Globus pallidus (tissue), 1 donor: ENCODE measurements around the gene FYN.

Experiments
- DNase-seq: peaks from one replicate; pipeline ENCODE4 v3.0.0-alpha.2; 2015; ENCODE audit warnings: low spot score

The FYN gene

DNA sequence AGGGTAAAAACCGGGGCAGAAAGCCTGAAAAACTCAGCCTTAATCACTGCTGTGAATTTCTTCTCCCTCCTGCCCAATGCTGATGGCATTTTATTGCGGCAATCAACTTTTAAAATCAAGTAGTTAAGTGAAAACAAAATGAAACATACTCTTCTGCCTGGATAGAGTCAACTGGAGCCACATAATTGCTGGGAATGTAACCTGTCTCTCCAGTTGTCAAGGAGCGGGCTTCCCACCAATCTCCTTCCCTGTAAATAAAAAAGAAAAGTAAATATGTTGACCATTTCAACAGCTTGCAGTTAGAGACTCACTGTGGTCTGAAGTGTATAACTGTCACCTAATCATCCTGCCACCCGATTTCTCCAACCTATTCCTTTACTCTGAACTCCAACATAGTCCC is 165.5 kb downstream of the FYN start:
- DNase-seq, result no peak

DNA sequence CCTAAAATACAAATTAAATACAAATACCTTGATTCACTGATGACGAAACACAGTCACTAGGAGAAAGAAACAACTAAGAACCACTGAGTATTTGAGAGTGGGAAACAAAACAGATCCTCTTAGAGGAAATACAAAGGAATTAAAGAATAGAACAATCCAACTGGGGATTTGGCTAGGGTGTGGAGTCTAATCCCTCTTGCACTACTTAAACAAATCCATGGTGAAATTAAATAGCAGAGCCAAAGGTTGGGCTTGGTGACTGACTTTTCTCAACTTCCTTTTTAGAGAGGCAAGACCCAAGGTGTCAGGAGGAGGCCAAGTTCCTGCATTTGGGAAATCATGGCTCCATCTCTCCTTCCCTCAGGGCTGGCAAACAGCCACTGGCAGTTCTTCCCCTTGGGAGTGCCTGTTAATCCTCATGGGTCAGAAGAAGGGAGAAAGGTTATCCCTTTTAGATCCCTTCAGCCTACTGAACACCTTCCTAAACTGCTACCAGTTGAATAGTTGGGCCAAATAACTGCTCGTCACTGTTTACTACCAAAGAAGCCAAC is 166.3 kb downstream of the FYN start:
- no peak for DNase-seq

DNA sequence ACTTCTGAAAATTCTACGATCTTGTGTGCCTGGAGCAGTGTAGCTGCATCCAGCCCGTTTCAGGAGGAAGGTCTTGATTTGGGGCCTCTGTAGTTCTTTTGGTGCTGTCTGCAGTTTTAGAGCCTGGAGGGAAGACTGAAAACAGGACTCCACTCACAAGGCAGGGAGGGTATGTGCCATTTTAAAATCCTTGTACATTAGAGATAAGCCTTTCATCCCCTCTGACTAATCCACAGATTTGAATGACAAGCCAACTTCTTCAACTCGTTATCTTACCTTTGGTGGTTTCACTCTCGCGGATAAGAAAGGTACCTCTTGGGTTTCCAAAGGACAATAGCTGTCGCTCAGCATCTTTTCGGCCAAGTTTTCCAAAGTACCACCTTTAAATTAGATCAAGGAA is 169.5 kb downstream of the FYN start:
- no peak for DNase-seq

DNA sequence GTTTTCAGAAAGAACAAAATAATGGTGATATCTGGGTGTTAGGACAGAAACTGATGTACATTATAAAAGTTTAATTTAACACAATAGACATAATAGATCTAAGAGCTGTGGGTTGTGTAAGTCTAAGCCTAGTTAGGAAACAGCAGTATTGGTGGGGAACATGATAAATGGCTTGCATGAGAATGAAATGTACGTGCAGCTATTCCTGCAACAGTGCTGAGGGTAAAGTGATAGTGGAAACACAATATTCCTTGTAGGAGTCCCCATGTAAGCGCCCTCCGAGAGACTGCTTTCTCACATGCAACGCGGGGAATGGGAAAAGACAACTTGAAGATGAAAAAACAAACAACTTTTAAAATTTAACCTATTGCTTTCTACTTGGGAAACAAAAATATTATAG is 171.0 kb downstream of the FYN start:
- no peak for DNase-seq

DNA sequence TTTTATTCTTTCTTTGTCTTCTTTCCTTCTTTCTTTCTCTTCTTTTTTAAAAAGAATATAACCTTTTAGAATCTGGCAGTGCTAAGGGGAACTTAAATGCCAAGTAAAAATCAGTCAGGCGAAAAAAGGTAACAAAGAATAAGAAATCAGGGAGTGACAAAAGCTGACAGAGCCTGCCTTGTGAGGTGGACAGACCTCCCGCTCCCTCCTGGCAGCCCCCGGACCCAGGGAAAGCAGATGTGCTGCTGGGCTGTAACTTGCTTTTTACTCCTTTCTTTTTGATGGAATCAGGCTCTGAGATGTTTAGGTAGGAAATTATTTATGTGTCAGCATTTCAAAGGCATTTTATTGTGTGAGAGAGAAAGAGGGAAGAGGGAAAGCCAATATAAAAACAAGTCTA is 172.1 kb downstream of the FYN start:
- no peak for DNase-seq

DNA sequence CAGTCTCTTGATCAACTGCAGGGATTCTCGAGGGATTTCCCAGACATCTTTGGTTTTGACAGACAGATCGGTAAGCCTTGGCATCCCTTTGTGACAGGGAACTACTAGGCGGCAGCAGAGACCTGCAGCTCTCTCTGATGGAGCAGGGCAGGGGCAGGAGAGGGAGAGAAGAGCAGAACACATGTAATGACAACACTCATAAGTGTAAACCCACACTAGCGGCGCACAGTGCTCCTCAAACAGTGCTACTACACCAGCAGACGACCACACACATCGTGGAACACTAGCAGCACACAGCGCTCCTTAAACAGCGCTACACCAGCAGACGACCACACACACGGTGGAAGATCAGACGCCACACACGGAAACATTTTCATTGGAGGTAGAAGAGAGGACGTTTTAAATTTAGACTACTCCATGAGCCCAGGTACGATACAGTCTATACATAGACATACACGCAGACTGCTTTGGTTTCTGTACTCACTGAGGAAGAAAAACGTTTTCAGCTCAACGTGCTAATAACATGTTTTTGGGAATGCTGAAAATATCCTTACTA is 173.0 kb downstream of the FYN start:
- no peak for DNase-seq

DNA sequence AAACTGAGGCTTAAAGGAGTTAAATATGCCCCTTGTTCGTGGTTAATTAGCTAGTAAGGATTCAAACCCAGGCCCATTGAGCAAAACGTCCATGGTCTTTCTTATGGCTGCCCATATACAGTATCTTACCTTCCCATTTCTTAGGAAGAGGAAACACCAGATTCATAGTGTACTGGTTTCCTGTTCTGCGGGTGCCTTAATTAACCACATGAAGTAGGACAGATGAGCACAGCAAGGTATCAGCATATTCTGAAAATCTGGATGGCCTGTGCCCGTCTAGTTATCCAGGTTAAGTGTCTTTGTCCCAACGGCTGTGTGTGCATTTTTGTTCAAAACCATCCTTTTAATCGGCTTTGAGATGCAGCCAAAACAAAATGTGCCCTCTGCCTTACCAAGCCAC is 174.1 kb downstream of the FYN start:
- DNase-seq, result no peak

DNA sequence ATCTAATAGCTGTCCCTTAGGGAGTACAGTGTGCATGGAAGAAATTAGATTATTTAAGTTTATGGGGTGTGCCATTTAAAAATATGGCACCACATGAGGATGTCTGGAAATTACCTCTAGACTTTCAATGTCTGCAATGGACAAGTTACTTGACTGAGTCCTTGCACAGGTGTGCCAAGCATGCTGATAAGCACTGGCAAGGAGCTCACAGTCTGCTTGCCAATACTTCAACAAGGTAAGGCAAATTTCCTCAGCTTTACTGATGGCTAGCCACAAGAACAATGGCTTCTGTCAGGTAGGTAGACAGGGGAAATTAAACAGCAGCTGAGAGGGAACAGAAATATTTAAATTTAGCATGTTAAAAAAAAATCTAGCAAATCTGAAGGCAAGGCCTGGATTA is 176.4 kb downstream of the FYN start:
- DNase-seq, result no peak

DNA sequence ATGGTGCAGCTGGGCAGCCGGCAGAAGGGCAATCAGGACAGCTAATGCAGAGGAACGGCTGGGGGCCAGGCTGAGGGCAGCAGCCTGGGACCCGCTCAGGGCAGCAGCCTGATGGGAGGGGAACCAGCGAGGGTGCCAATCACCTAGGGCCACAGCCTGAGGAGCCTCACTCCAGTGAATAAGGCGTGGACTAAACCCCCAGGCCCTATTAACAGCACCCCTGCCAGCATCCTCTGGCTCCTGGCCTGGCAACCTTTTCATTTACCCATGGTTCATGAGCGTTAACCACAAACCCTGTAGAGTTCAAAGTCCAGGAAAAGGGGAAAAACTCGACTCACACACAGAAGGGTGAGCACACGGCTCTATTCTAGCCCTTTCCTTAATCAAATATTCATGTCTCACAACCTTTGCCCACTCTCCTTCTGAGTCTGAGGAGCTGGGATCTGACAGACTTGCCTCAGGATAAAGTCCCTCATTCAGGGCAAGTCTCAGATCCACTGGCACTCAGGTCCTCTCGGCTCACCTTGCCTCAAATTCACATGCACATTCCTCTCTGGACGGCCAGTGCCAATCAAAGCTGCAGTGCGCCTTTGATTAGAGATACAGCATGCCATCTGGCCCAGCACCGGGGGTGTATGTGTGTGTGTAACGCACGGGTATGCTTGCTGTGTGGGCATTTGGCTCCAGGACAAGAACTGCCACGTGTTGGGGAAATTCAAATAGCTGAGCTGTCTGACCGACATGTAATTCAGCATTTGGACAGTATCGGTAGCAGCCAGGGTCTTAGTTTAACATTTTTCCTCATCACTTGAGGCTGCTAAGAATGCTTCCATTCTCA is 180.7 kb downstream of the FYN start:
- DNase-seq, result no peak

DNA sequence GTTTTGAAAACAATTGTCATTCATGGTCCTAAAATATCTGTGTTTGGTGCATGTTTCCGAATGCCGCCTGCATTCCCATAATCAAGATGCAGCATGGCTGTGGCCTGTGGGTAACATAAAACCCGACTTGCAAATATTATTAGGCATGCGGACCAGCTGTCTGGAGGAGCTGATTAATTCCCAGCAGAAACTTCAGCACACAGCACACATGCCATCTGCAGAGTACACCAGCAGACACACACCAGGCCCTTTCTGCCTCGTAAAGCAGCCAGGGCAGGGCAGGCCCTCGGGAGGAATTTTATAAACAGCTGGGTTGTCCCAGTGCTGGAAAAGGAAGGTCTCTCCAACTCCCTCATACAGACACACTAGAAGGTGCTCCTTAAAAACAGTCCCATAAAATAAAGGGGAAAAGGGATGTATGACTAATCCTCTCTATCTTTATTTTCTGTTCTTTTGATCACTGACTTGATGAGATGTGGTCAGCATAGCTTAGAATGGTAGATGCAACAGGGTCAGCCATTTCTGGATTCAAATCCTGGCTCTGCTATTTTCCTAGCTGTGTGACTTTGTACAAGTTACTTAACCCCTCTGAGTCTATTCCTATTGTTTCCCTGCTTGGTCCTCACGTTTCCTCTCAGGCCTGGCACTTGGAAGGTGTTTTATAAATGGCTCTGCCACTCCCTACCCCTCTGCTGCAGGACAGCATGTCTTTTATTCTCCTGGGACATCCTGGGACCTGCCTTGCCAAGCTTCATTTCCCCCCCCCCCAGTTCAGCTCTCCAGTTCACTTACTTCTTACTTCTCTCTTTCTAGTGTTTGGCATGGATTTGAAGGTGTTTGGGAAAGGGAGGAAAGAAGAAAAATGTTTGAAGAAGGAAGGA is 181.7 kb downstream of the FYN start:
- DNase-seq, result no peak

DNA sequence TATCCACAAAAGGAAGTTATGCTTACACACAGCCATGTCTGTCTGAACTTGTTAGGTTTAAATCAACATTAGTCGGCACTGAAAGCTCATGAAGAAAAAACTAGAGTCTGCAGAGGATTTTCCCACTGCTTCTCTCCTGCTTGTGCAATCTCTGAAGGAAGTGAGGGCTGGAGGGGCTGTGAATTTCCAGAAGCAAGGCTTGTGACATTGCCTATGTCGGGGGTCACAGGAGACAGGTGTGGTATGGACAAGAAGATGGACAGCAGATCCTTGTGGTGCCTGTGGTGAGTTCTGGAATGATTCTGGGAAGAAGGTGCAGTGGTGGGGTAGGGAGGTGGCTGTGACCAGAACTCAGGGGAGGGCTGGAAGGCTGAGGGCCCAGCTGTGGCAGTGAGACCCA is 183.3 kb downstream of the FYN start:
- DNase-seq, result no peak

DNA sequence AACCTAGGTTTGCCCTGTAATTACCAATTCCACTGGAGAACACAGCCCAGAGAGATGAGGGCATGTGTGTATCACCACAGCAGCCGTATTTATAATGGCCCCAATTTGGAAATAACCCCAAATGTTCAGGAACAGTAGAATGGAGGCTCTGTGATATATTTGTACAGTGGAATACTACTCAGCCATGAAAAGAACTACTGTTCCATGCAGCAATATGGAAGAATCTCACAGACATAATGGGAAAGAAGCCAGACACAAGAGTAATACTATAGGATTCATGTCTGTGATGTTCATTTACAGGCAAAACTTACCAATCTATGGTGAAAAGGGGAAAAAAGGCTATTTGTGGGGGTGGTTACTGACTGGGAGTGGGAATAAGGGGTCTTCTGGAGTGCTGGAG is 183.8 kb downstream of the FYN start:
- DNase-seq, result no peak

DNA sequence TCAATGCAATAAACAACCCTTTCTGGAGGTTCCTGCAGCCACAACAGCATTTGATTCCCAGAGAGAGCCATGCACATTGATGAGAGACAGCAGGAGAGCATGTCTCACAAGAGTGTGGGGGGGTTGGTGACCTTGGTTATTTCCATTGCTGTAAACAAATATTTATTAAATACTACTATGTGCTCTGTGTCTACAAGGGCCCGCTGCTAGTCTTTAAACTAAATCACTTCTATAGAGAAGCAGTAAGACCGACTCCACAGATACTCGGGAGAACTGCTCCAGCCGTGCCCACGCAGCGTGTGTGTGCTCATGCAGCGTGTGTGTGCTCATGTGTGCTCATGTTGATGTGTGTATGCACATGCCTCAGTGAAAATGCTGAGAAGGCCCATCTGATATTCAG is 184.9 kb downstream of the FYN start:
- DNase-seq, result no peak

DNA sequence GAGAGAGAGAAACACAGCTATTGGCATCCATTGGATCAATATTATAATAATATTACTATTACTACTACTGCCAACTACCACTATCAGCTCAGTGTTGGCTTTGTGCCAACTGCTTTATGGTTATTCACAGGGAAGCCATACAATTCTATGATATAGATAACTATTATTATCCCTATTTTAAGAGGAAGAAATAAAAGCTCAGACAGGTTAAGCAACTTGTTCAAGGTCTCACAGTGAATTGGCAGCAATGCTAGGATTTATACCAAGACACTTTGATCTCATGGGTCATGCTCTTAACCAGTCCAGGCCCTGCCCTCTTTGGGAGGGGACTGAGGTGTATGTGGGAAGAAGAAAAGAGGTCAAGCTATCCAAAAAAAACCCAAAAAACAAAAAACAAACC is 185.6 kb downstream of the FYN start:
- no peak for DNase-seq

DNA sequence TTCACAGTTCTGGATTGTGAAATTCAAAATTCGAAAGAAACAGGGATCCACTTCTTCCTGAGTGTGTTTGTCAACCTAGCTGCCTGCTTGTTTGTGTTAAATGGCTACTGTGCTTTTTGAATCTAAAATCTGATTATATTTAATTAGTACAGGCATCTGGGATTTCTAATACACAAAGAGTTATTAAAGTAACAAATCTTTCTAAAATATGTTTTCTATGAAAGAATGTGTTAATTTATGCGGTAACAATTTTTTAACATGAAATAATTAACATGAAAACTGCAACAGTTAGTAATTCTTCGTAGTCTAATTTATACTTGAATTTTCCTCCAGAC is 186.4 kb downstream of the FYN start:
- no peak for DNase-seq

DNA sequence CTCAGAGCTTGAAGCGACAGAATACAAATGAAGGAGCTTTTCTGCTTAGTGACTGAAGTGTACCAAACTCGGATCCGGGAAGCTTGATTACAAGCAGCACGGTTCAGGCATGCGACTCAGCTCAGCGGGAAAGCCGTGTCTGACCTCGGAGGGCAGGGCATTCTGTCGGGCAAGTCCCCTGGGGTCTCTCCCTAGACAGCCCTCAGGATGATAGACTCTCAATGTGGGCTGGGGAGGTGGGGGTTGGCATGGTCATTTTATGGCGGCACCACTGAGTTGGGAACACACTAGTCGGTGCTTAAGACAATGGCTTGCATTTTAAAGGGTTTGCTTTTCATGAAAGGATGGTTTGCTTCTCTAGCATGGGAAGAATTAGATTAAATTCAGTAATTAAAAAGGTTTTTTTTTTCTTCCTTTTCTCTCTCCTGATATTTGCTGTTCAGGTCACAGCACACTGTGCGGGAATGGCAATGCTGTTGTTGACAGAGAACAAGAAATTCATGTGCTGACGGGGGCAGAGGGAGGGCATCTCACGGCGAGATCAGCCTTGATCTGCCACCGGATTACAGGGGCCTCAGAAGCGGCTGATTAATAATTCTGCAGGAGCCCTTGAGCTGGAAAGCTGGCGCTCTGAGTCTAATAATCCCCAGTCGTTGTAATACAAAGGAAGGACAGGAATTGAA is 186.9 kb downstream of the FYN start:
- no peak for DNase-seq

DNA sequence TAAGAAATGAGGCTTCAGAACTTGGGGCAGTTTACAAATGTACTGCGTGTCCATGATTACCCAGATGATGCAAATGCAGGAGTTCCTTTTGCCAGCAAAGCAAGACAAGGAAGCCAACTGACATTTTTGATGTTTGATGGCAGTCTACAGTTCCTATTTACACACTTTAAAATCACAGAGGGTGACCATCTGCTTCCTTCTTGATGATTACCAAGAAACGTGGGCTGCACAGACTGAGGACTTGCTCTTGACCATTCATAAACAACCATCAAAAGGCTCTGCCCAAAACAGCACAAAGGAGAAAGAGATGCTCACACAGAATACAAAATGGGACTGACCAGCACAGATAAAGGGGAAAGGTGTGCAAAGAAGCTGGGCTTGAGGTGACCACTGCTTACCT is 187.7 kb downstream of the FYN start:
- DNase-seq, result no peak

DNA sequence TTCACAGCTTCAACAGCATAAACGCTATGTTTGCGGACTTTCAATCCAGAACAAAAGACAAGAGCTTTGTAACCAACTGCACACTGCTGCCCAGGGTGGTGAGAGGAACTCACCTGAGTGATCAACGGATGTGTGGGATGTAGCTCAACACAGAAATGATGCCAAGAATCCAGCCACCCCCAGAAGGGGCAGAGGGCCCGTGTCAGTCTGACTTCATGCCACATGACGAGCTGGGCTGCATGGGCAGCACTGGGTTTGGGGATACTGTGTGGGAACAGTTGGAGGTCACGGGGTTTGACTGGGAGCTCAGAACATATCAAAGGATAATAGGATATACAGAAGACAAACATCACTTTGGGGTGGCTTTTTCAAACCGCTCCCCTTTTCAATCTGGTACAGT is 188.2 kb downstream of the FYN start:
- no peak for DNase-seq

DNA sequence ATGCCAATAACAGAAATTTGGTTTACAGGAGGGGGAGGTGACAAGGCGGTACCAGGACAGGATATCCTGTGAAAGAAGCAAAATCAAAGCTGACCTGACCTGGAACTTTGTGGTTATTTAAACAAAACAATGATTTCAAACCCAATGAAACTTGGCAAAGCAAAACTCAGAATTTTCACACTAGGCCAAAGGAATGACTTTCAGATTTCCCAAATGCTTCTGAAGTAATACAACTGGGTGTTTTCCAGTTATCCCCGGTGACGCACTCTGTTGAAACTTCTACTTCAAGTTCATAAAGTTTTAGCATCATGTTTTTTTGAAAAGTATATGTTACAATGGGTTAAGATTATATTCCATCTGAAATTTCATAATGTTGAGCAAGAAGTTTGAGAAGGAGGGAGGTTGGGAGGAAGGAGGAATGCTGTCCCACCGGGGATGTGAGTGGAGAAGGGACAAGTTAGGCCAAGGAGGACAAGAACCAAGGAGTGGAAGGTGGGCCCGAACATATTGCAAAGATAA is 189.4 kb downstream of the FYN start:
- no peak for DNase-seq

DNA sequence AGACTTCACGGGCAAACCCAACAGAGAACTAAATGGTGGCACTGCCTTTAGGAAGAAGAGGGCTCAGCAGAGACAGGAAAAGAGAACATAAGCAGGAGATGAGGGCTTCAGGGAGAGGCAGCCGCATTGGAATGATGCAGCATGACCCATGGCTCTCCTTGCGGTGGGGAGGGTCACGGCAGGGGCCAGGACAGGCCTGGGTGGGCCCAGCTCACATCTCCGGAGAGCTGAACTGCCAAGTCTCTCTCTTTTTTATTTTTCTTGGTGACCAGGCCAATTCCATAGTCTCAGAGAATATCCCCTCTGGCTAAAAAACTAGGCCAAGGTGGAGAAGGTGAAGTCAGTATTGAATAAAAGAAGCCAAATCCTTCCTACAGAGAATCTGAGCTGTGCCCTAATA is 190.1 kb downstream of the FYN start:
- DNase-seq, result no peak

DNA sequence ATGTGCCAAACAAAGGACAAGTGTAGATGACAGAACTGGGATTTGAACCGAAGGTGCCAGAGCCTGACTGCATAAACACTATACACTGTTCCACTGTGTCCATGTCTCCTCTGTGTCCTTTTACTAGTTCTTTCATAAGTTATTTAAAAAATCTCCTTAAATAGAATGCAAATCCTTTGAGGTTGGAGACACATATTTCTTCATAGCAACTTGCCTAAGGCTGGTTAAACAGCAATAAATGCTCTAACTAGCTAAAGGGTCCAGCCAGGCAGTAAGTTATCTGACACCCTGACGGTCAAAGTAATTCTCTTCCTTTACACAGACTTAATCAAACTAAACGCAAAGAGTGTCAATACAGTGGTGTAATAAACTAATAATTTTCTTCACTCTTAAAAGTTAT is 191.4 kb downstream of the FYN start:
- DNase-seq, result no peak
